Nephron (organoid): ENCODE measurements around the gene CCDC182.
A peak's percentile ranks its signal among the peaks of the same experiment; 100 is the strongest.

ENCODE experiments used
- H3K27ac Mint-ChIP-seq, 3 experiments: 2 replicates each; pipeline ENCODE4 v1.8.0; 2020; ENCODE audit warnings: mixed read lengths in 3 of 3, mild to moderate bottlenecking in 2 of 3, moderate library complexity in 1 of 3
- H3K27me3 Mint-ChIP-seq: 2 replicates; pipeline ENCODE4 v1.8.0; 2021; ENCODE audit warnings: low read depth, mild to moderate bottlenecking, moderate library complexity, mixed read lengths
- H3K36me3 Mint-ChIP-seq: 2 replicates; pipeline ENCODE4 v1.8.0; 2020; ENCODE audit warnings: low read depth, mixed read lengths
- H3K4me1 Mint-ChIP-seq: 2 replicates; pipeline ENCODE4 v1.8.0; 2020; ENCODE audit warnings: mixed read lengths
- H3K4me3 Mint-ChIP-seq, 3 experiments: 2 replicates each; pipeline ENCODE4 v1.8.0; 2020; ENCODE audit warnings: mild to moderate bottlenecking in 3 of 3, mixed read lengths in 3 of 3, moderate library complexity in 2 of 3
- H3K9me3 Mint-ChIP-seq: 2 replicates; pipeline ENCODE4 v1.8.0; 2020; ENCODE audit warnings: mixed read lengths
- TF ChIP-seq, protein P1 (sequence below), 3 experiments: fragments of 200-600 bp; sonication (generic); IDR thresholded peaks; one replicate each; pipeline ENCODE4 v1.5.0; 2021; ENCODE audit warnings: antibody characterized with exemption in 3 of 3; ENCODE audit not compliant: unreplicated experiment in 3 of 3

CCDC182 gene

DNA sequence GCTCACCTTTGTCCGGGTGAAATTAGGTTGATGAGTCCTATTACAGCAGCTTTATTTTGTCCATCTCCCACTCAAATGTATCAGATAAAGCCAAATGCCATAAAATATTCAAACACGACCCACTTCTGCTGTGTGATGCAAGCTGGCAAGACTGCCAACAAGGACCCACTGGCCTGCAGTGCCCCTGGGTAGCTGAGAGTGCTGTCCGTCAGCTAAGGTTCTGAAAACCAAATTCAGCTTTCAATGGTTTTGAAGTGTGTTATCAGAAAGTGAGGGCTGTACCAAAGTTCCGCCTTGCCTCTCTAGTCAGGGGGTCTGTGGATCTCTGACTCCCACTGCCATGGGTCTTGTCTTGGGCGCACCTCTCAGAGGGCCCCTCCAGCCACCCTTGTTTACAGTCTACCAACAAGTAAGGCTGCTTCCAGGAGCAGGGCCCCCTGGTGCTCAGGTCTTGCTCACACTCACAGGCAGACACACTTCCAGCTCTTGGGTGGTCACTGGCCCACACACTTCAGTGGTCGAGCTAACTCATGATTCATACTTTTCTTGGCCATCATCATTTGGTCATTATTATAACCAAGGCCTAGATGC is 10.5 kb upstream of the CCDC182 start:
- no peaks in the 10 kb centered on the region for H3K36me3 Mint-ChIP-seq
- no peaks in the 10 kb centered on the region for H3K9me3 Mint-ChIP-seq
- peaks cover 20% of the 10 kb centered on the region for H3K4me1 Mint-ChIP-seq
- H3K27ac Mint-ChIP-seq: no peak overlapping the region
- TF ChIP-seq, protein P1, sequence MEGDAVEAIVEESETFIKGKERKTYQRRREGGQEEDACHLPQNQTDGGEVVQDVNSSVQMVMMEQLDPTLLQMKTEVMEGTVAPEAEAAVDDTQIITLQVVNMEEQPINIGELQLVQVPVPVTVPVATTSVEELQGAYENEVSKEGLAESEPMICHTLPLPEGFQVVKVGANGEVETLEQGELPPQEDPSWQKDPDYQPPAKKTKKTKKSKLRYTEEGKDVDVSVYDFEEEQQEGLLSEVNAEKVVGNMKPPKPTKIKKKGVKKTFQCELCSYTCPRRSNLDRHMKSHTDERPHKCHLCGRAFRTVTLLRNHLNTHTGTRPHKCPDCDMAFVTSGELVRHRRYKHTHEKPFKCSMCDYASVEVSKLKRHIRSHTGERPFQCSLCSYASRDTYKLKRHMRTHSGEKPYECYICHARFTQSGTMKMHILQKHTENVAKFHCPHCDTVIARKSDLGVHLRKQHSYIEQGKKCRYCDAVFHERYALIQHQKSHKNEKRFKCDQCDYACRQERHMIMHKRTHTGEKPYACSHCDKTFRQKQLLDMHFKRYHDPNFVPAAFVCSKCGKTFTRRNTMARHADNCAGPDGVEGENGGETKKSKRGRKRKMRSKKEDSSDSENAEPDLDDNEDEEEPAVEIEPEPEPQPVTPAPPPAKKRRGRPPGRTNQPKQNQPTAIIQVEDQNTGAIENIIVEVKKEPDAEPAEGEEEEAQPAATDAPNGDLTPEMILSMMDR (IDR thresholded peaks at IDR 0.05; ENCODE audit: unreplicated experiment in 3 of 3): no peak
- peaks cover 32% of the 10 kb centered on the region for H3K27me3 Mint-ChIP-seq
- no peak overlapping the region for H3K4me3 Mint-ChIP-seq

DNA sequence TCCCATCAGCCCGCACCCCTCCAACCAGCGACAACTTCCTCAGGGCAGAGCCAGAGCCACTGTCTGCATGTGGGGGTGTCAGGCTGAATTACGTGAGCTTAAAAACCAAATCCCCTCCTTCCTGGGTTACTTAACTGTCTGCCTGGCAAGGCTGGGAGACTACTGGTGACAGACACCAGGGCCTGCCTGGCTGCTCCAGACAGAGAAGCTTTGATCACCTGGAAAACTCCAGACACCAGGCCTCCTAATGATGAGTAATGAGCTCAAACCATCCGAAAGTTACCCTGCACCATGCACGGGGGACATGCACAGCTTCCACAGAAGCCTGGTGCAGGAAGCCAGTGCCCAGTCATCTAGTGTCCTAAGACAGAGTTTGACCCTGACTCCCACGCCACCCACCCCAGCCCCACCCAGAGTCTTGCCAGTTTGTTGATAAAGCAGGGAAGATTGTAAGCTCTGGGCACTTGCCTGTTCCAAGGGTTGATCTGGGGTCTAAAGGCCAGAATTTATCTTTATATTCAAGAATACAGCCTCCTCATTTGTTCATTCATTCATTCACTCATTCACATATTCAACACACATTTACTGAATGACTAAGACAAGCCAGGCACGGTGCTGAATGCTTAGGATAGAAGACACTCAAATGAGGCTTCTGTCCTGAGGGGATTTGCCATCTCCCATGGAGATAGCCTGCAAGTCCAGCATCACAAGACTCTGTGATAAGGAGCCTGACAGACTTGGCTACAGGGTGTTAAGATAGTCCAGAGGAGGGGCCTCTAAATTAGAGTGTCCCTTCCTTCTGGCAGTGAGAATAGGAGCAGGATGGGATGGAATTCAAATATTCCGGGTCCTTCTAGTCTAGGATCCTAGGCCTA is 7.2 kb upstream of the CCDC182 start:
- Mint-ChIP-seq H3K27me3 (peaks cover 38% of the 10 kb centered on the region), H3K27ac (no peak overlapping the region), H3K9me3 (no peaks in the 10 kb centered on the region), H3K4me1 (peaks cover 25% of the 10 kb centered on the region), H3K36me3 (no peaks in the 10 kb centered on the region), H3K4me3 (no peak overlapping the region)
- TF ChIP-seq, protein P1 (IDR thresholded peaks at IDR 0.05; ENCODE audit: unreplicated experiment in 3 of 3): no peak

DNA sequence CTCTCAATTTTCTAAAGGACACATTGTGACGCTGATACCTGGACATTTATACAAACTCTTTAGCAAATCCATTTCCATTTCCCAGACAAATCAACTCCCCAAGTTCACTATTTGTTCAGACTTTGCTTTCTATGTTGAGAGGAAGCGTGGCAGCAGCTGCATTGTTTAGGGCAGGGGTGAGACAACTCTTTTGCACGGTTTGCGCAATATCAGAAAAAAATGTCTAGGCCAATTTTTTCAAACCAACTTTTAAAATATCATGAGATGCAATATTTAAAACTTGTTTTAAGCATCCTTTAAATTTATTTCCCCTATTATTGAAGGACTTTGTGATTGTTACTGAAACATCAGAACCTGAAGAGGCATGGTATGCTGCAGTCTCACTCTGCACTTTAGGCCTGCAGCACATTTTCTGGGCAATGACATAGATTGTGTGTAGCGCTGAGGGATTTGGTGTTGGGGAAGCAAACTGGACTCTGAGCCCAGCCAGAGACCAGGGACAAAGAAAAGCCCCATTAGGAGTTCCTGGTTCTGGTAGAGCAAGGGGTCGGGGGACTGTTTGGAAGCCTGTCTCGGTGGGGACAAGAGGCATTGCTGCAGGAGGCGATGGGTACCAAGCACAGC is 6.4 kb upstream of the CCDC182 start:
- peak overlapping the region in 2 of 3 experiments; percentile 15 to 62 for H3K27ac Mint-ChIP-seq
- H3K36me3 Mint-ChIP-seq: no peaks in the 10 kb centered on the region
- peaks cover 25% of the 10 kb centered on the region for H3K4me1 Mint-ChIP-seq
- H3K4me3 Mint-ChIP-seq: no peak overlapping the region
- H3K9me3 Mint-ChIP-seq: no peaks in the 10 kb centered on the region
- TF ChIP-seq, protein P1 (IDR thresholded peaks at IDR 0.05; ENCODE audit: unreplicated experiment in 3 of 3): no peak
- H3K27me3 Mint-ChIP-seq: peaks cover 43% of the 10 kb centered on the region

DNA sequence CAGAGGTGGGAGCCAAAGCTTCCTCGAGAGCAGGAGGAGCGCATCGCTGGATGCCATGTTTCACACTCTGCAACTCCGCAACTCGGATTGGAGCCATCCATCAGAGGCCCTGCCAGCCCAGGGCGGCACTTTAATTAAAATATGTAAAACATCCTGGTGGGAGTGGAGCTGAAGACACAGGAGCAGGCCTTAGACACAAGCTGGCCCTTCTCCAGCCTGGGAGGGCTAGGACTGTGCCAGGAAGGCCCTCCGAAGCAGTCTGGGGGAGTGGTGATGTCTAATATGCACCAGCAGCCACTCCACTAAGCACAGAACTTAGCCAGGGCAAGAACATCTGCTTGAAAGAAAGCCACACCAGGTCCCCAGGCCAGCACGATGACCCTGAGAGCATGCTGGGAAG is 5.8 kb upstream of the CCDC182 start:
- H3K27ac Mint-ChIP-seq: peak overlapping the region in 2 of 3 experiments; percentile 15 to 62
- H3K36me3 Mint-ChIP-seq: no peaks in the 10 kb centered on the region
- no peaks in the 10 kb centered on the region for H3K9me3 Mint-ChIP-seq
- peaks cover 43% of the 10 kb centered on the region for H3K27me3 Mint-ChIP-seq
- TF ChIP-seq, protein P1 (IDR thresholded peaks at IDR 0.05; ENCODE audit: unreplicated experiment in 3 of 3): no peak
- no peak overlapping the region for H3K4me3 Mint-ChIP-seq
- H3K4me1 Mint-ChIP-seq: peaks cover 25% of the 10 kb centered on the region

DNA sequence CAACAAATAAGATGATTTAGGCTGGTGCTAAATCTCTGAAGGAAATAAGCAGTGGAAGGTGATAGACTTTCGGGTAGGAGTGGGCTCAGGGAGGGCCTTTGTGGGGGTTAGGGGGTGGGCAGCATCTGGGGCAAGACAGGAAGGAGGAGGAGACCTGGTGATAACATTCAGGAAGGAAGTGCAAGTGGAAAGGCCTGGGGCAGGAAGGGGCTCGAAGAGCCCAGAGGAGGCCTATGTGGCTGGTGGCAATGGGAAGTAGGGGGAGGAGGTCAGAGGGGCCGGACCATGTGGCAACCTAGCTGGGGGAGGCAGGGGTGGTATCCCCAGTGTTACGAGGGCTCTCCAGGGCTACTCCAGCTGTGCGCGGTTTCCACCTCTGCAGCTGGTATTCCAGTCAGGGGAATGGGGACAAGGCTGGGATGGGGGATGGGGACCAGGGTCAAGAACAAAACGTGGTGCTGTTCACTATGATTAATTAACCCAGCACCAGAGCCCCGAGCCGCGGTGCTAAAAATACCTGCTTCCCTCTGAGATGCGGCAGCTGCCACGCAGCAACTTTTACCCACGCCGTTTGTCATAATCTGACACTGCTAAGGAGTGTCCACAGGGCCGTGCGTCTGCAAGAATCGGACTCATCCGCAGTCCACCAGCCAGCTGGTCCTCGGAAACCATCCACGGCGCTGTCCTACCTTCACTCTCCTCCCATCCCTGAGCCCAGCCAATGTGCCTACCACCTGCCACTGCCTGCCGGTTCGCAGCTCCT is 5.2 kb upstream of the CCDC182 start:
- Mint-ChIP-seq H3K4me1 (peaks cover 25% of the 10 kb centered on the region), H3K9me3 (no peaks in the 10 kb centered on the region), H3K36me3 (no peaks in the 10 kb centered on the region), H3K27me3 (peaks cover 45% of the 10 kb centered on the region), H3K4me3 (no peak overlapping the region), H3K27ac (peak overlapping the region in 1 of 3 experiments; percentile 62)
- TF ChIP-seq, protein P1 (IDR thresholded peaks at IDR 0.05; ENCODE audit: unreplicated experiment in 3 of 3): no peak
